KOPT-K1 (cell line): ENCODE measurements around the gene TMEM11.

Experiments
- H3K27ac ChIP-seq: fragments of 200-600 bp; sonication (generic); 2 replicates; pipeline ENCODE4 v1.5.1; 2016; ENCODE audit warnings: antibody characterized with exemption, mild to moderate bottlenecking, low read depth, low read length; ENCODE audit not compliant: poor library complexity, severe bottlenecking
- H3K36me3 ChIP-seq: fragments of 200-600 bp; sonication (generic); 2 replicates; pipeline ENCODE4 v1.5.1; 2017; ENCODE audit warnings: antibody characterized with exemption, mild to moderate bottlenecking, low read length, moderate library complexity; ENCODE audit not compliant: insufficient read depth
- H3K9me3 ChIP-seq: fragments of 200-600 bp; sonication (generic); 2 replicates; pipeline ENCODE4 v1.5.1; 2017; ENCODE audit warnings: antibody characterized with exemption, low read length, mild to moderate bottlenecking; ENCODE audit not compliant: insufficient read depth, poor library complexity, severe bottlenecking

TMEM11 gene

GRCh38 chr17:21189361-21189760 lies 24.6 kb downstream of the TMEM11 start:
- no peaks in the 10 kb centered on the region for H3K9me3 ChIP-seq
- no peak overlapping the region for H3K27ac ChIP-seq
- H3K36me3 ChIP-seq = peaks cover 71% of the 10 kb centered on the region

- no peak overlapping the region for H3K27ac ChIP-seq
- H3K36me3 ChIP-seq = peaks cover 62% of the 10 kb centered on the region
- no peaks in the 10 kb centered on the region for H3K9me3 ChIP-seq
Measured at GRCh38 chr17:21186399-21187187, 27.4 kb downstream of the TMEM11 start.

- no peak overlapping the region for H3K27ac ChIP-seq
- no peaks in the 10 kb centered on the region for H3K9me3 ChIP-seq
- H3K36me3 ChIP-seq = peaks cover 53% of the 10 kb centered on the region
Measured at GRCh38 chr17:21185061-21185460, 28.9 kb downstream of the TMEM11 start.

- Histone ChIP-seq H3K36me3 (peaks cover 53% of the 10 kb centered on the region), H3K9me3 (no peaks in the 10 kb centered on the region), H3K27ac (no peak overlapping the region)
Measured at GRCh38 chr17:21184570-21184969, 29.4 kb downstream of the TMEM11 start.

- H3K9me3 ChIP-seq = no peaks in the 10 kb centered on the region
- H3K36me3 ChIP-seq = peaks cover 42% of the 10 kb centered on the region
Measured at GRCh38 chr17:21183468-21183867, 30.5 kb downstream of the TMEM11 start.

GRCh38 chr17:21177854-21178600 lies 35.9 kb downstream of the TMEM11 start:
- H3K9me3 ChIP-seq = no peaks in the 10 kb centered on the region
- H3K36me3 ChIP-seq = peaks cover 18% of the 10 kb centered on the region
- no peak overlapping the region for H3K27ac ChIP-seq

More at GRCh38 chr17:21183468-21183867, 30.5 kb downstream of the TMEM11 start:
- no peak overlapping the region for H3K27ac ChIP-seq

GRCh38 chr17:21177401-21177800 lies 36.6 kb downstream of the TMEM11 start:
- Histone ChIP-seq H3K36me3 (peaks cover 21% of the 10 kb centered on the region), H3K9me3 (no peaks in the 10 kb centered on the region), H3K27ac (no peak overlapping the region)

GRCh38 chr17:21176773-21177395 lies 37.1 kb downstream of the TMEM11 start:
- Histone ChIP-seq H3K36me3 (peaks cover 21% of the 10 kb centered on the region), H3K9me3 (no peaks in the 10 kb centered on the region), H3K27ac (no peak overlapping the region)

- Histone ChIP-seq H3K36me3 (peaks cover 17% of the 10 kb centered on the region), H3K9me3 (no peaks in the 10 kb centered on the region), H3K27ac (no peak overlapping the region)
Measured at GRCh38 chr17:21174713-21175112, 39.2 kb downstream of the TMEM11 start.

GRCh38 chr17:21174186-21174585 lies 39.8 kb downstream of the TMEM11 start:
- Histone ChIP-seq H3K9me3 (no peaks in the 10 kb centered on the region), H3K27ac (no peak overlapping the region), H3K36me3 (peaks cover 17% of the 10 kb centered on the region)

- H3K27ac ChIP-seq = no peak overlapping the region
- H3K36me3 ChIP-seq = peaks cover 17% of the 10 kb centered on the region
- no peaks in the 10 kb centered on the region for H3K9me3 ChIP-seq
Measured at GRCh38 chr17:21173543-21173942, 40.4 kb downstream of the TMEM11 start.

GRCh38 chr17:21172846-21173245 lies 41.1 kb downstream of the TMEM11 start:
- Histone ChIP-seq H3K27ac (no peak overlapping the region), H3K36me3 (peaks cover 17% of the 10 kb centered on the region), H3K9me3 (no peaks in the 10 kb centered on the region)

GRCh38 chr17:21171970-21172510 lies 41.9 kb downstream of the TMEM11 start:
- Histone ChIP-seq H3K36me3 (peaks cover 17% of the 10 kb centered on the region), H3K27ac (no peak overlapping the region), H3K9me3 (no peaks in the 10 kb centered on the region)

GRCh38 chr17:21171309-21171922 lies 42.5 kb downstream of the TMEM11 start:
- Histone ChIP-seq H3K36me3 (peaks cover 17% of the 10 kb centered on the region), H3K27ac (no peak overlapping the region), H3K9me3 (no peaks in the 10 kb centered on the region)

GRCh38 chr17:21170809-21171208 lies 43.2 kb downstream of the TMEM11 start:
- Histone ChIP-seq H3K9me3 (no peaks in the 10 kb centered on the region), H3K27ac (no peak overlapping the region), H3K36me3 (peaks cover 17% of the 10 kb centered on the region)
